Stimulated activated CD8-positive, alpha-beta memory T cell treated with anti-CD3 and anti-CD28 coated beads, Interleukin-7, amount 100 ng/mL, for 4 hours (primary cell): ENCODE measurements around the gene ANKK1.

Source experiments
- DNase-seq, 2 donors: peaks; one replicate each; pipeline ENCODE4 v3.0.0-alpha.2; 2020; ENCODE audit warnings: low read depth in 2 of 2

Gene ANKK1

GRCh38 chr11:113408887-113409286 lies 21.3 kb downstream of the ANKK1 start:
- no peak for DNase-seq

DNA sequence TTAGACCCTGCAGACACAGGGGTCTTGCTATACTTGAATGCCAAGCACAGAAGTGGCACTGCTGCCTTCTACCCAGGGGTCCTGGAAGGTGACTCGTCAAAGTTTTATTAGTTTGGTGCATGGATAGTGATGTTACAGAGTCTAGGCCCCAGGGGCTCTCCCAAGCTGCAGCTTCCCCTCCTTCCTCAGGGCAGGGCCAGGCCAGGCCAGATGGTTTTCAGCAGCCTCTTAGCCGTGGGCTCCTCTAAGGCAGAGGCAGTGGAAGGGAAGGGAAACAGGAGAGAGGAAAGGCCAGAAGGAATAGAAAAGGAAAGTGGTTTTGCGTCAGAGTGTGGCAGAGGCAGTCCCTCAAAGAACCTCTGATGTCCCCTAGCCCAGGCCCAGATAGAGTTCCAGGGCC lies 21.9 kb downstream of the ANKK1 start:
- no peak for DNase-seq

DNA sequence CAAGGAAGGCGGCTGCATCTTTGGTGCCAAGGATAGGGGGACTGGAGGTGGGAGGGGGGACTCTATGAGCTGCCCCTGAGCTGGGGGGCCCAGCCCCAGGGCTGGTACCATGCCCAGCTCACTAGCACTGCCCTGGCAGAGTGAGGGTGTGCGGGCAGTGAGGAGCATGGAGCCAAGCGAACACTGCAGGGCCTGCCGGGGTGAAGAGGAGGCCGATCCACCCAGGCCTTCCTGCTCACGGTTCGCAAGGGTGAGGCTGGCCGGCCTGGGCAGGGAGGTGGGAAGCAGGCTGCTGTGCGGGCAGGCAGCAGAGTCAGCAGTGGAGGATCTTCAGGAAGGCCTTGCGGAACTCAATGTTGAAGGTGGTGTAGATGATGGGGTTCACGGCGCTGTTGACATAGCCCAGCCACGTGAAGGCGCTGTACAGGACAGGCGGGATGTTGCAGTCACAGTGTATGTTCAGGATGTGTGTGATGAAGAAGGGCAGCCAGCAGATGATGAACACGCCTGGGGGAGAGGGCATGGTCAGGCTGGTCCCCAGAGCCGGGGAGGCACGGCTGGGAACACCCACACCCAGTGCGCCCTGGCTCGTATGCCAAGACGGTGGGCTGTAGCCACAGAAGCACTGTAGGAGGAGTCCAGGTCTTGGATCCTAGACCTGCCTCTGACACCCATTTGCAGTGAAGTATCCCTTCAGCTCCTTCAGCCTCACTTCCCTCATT lies 23.0 kb downstream of the ANKK1 start:
- no peak for DNase-seq

- no peak for DNase-seq
Observed at GRCh38 chr11:113411536-113411935, 24.0 kb downstream of the ANKK1 start.

GRCh38 chr11:113412675-113413074 lies 25.1 kb downstream of the ANKK1 start:
- no peak for DNase-seq

- no peak for DNase-seq
Observed at GRCh38 chr11:113415343-113415742, 27.8 kb downstream of the ANKK1 start.

GRCh38 chr11:113417428-113417827 lies 29.8 kb downstream of the ANKK1 start:
- DNase-seq = no peak

- no peak for DNase-seq
Observed at GRCh38 chr11:113419454-113420003, 31.9 kb downstream of the ANKK1 start.

DNA sequence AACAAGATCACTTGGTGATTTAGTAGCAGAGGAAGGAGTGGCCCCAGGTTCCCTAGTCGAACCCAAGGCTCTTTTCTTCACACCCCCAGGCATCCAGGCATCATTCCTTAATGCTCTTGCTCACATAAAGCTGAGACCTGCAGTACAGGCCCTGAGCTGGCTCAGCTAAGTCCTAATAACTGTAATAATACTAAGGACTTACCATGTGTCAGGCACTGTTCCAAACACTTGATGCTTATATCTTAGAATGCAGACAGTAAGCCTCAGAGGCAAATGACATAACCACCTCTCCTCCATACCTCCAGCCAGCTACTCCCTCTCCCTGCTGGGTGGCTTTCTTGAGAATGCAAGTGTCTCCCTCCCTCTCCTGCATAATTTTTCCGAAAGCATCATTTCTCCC lies 33.2 kb downstream of the ANKK1 start:
- no peak for DNase-seq

- no peak for DNase-seq
Observed at GRCh38 chr11:113426686-113427085, 39.1 kb downstream of the ANKK1 start.

- no peak for DNase-seq
Observed at GRCh38 chr11:113431746-113432145, 44.2 kb downstream of the ANKK1 start.

GRCh38 chr11:113435190-113435968 lies 47.8 kb downstream of the ANKK1 start:
- DNase-seq = no peak

- DNase-seq = no peak
Observed at GRCh38 chr11:113436672-113437252, 49.2 kb downstream of the ANKK1 start.

DNA sequence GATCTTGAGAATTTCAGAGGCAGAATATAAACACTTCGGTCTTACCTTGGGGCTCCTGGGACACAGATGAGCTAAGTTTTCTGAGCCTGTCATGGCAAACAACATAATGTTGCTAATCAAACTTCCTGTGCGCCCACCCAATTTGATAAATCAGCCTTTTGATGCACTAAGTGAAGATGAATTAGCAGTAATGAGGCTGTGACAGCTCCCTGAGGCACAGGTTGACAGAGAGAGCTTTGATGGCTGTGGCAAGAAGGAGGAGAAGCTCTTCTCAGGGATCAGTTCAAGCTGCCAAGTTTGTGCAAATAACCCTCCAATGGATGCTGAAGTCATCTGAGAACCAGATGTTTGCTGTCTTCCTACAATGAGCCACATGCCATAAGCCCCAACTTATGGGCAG lies 53.2 kb downstream of the ANKK1 start:
- DNase-seq = no peak

- DNase-seq = no peak
Observed at GRCh38 chr11:113444502-113445123, 57.0 kb downstream of the ANKK1 start.

DNA sequence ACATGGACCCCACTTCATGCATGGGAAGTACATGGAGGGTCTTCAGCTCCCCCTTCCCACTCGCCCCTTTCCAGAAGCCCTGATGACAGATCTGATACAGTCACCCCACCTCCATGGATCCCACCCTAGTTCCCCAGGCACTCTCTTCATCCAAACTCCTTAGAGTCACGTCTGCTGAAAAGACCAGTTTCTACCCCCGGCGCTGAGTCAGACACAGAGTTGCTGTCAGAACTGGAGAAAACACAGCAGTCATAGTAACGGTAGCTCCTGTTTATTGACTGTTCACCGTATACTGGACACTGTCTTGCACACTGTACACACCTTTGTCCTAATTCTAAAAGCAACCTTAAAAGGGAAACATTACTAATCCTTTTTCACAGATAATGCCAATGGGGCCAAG lies 58.5 kb downstream of the ANKK1 start:
- no peak for DNase-seq

DNA sequence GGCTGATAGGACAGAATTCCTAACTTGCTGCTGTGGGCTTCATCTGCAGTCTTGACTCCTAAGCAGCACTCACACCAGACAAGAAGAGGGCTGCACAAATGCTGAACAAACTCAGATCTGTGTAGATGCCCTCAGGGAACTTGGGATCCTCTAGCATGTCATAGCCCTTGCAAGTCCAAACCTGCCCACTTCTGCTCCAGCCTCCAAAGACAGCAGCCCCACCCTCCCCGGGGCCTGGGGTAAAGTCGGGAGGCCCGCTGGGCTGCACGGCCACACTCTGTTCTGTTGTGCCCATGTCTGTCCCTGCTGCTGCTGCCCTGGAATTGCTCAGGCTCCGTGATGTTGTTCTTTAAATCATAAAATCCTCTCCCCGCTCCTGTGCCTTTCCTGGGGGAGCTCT lies 59.4 kb downstream of the ANKK1 start:
- DNase-seq = no peak

DNA sequence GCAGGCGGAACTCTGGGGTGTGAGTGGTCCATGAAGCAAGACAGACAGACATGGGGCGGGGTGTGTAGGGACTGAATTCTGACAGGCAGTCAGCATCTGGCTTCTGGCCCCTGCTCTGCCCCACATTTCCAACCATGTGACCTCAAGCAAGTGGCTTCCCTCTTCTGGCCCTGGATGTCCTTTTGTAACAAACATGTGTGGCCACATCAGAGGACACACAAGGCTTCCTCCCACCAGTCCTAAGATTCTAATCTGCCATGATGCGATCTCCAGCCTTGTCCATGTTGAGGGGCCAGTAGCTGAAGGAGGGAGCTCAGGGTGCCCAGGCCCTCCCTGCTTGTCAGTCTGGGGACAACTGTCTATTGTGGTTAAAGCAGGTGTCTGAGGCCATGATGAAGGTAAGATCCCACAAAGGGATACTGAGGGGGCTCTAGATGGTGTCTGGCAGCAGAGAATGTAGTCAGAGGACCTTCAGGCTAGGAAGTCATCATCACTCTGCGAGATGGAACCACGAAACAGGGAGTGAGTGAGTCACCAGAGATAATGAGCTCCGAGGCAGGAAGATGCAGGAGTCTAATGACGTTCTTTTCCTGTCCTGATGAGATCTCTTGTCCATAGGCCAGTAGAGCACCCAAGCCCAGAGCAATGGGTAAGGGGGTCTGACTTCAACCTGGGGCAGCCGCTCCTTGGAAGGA lies 60.2 kb downstream of the ANKK1 start:
- no peak for DNase-seq

GRCh38 chr11:113448316-113448677 lies 60.7 kb downstream of the ANKK1 start:
- no peak for DNase-seq

DNA sequence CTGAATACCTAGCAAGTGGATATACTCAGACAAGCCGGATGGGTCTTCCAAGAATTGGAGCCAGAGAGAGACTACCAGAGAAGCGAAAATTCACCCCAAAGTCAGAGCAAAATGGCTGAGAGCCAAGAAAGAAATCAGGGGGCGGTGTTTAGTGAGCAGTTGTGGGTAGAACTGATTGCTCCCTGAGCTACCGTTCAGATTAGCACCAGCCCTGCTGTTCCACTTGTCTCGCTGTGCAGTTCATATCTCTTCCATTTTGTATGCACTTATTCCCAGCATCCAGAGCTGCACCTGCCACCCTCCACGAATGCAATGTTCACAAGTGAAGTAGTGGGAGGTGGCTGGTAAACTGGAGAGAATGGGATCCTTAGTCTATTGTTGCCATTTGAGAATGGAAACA lies 62.2 kb downstream of the ANKK1 start:
- no peak for DNase-seq
